Osteocyte (in vitro differentiated cells): ENCODE data around the gene SLC44A4. TPM values are rescaled to one million over a fixed set of nuclear protein-coding genes. Genes with fewer than 3 reads are reported as not detected.
A peak's percentile ranks its signal among the peaks of the same experiment; 100 is the strongest.

Experiments used
- DNase-seq: peaks from one replicate; pipeline ENCODE4 v3.0.0; 2021; ENCODE audit warnings: mixed read lengths; ENCODE audit not compliant: unreplicated experiment; ENCODE audit errors: extremely low spot score
- H3K27ac Mint-ChIP-seq: one replicate; pipeline ENCODE4 v1.8.0; 2021; ENCODE audit warnings: mild to moderate bottlenecking, mixed read lengths; ENCODE audit not compliant: unreplicated experiment
- H3K27me3 Mint-ChIP-seq: one replicate; pipeline ENCODE4 v1.8.0; 2021; ENCODE audit warnings: mixed read lengths; ENCODE audit not compliant: unreplicated experiment
- H3K36me3 Mint-ChIP-seq: one replicate; pipeline ENCODE4 v1.8.0; 2021; ENCODE audit warnings: mixed read lengths; ENCODE audit not compliant: unreplicated experiment
- H3K4me1 Mint-ChIP-seq: one replicate; pipeline ENCODE4 v1.8.0; 2021; ENCODE audit warnings: mixed read lengths; ENCODE audit not compliant: unreplicated experiment
- H3K4me3 Mint-ChIP-seq: one replicate; pipeline ENCODE4 v1.8.0; 2021; ENCODE audit warnings: mild to moderate bottlenecking, moderate library complexity, mixed read lengths; ENCODE audit not compliant: unreplicated experiment
- H3K9me3 Mint-ChIP-seq: one replicate; pipeline ENCODE4 v1.8.0; 2021; ENCODE audit warnings: mixed read lengths; ENCODE audit not compliant: unreplicated experiment
- CTCF ChIP-seq: fragments of 200-600 bp; sonication (generic); IDR thresholded peaks from 2 replicates; pipeline ENCODE4 v1.5.0; 2021; ENCODE audit warnings: antibody characterized with exemption, mild to moderate bottlenecking, moderate library complexity
- total RNA-seq: library from RNA; stranded (reverse); gene quantifications from 2 replicates; pipeline ENCODE4 v1.2.1, GENCODE V29; 2021

The SLC44A4 gene
- total RNA-seq, 1 donor from 2014 or later = not detected

- H3K27me3 Mint-ChIP-seq = no peaks in the 10 kb centered on the region
- no peak overlapping the region for H3K4me3 Mint-ChIP-seq
- no peaks in the 10 kb centered on the region for H3K9me3 Mint-ChIP-seq
- H3K4me1 Mint-ChIP-seq = peaks cover 5% of the 10 kb centered on the region
- peaks cover 22% of the 10 kb centered on the region for H3K36me3 Mint-ChIP-seq
- DNase-seq = no peak
- peak overlapping the region; percentile 59 for H3K27ac Mint-ChIP-seq
- no peak for TF ChIP-seq CTCF
Observed at GRCh38 chr6:31879901-31880300, 1.1 kb upstream of the SLC44A4 start.

GRCh38 chr6:31879143-31879542, 346 bp upstream of the SLC44A4 start:
- Mint-ChIP-seq H3K36me3 (peaks cover 22% of the 10 kb centered on the region), H3K27ac (no peak overlapping the region), H3K4me1 (peaks cover 5% of the 10 kb centered on the region), H3K27me3 (no peaks in the 10 kb centered on the region), H3K4me3 (no peak overlapping the region), H3K9me3 (no peaks in the 10 kb centered on the region)
- TF ChIP-seq CTCF = no peak
- no peak for DNase-seq

- TF ChIP-seq CTCF = no peak
- Mint-ChIP-seq H3K27ac (no peak overlapping the region), H3K4me1 (peaks cover 5% of the 10 kb centered on the region), H3K36me3 (peaks cover 22% of the 10 kb centered on the region), H3K9me3 (no peaks in the 10 kb centered on the region), H3K4me3 (no peak overlapping the region), H3K27me3 (no peaks in the 10 kb centered on the region)
- no peak for DNase-seq
Observed at GRCh38 chr6:31878222-31878621, 575 bp downstream of the SLC44A4 start.

GRCh38 chr6:31877651-31878161, 1.1 kb downstream of the SLC44A4 start:
- Mint-ChIP-seq H3K36me3 (peaks cover 20% of the 10 kb centered on the region), H3K27me3 (no peaks in the 10 kb centered on the region), H3K4me1 (peaks cover 5% of the 10 kb centered on the region), H3K27ac (no peak overlapping the region), H3K4me3 (no peak overlapping the region), H3K9me3 (no peaks in the 10 kb centered on the region)
- no peak for DNase-seq
- no peak for TF ChIP-seq CTCF

GRCh38 chr6:31877125-31877650, 1.6 kb downstream of the SLC44A4 start:
- H3K36me3 Mint-ChIP-seq = peaks cover 18% of the 10 kb centered on the region
- no peak overlapping the region for H3K4me3 Mint-ChIP-seq
- no peaks in the 10 kb centered on the region for H3K9me3 Mint-ChIP-seq
- H3K27ac Mint-ChIP-seq = no peak overlapping the region
- TF ChIP-seq CTCF = no peak
- no peaks in the 10 kb centered on the region for H3K27me3 Mint-ChIP-seq
- no peak for DNase-seq
- peaks cover 5% of the 10 kb centered on the region for H3K4me1 Mint-ChIP-seq
